PFSK-1 (cell line): ENCODE data around the gene TRDN.

Experiments used
- FOXP2 ChIP-seq: optimal IDR thresholded peaks from 2 replicates; pipeline ENCODE3; 2011; ENCODE audit warnings: borderline replicate concordance, control low read depth, inconsistent platforms; ENCODE audit not compliant: insufficient read depth; ENCODE audit errors: extremely low read length, extremely low read depth
- POLR2AphosphoS5 ChIP-seq: IDR thresholded peaks from 2 replicates; pipeline ENCODE4 v1.6.1; 2012; ENCODE audit warnings: low read depth, mild to moderate bottlenecking, control low read depth, low read length, moderate library complexity
- TAF1 ChIP-seq: IDR thresholded peaks from 2 replicates; pipeline ENCODE4 v1.6.1; 2012; ENCODE audit warnings: low read length, control low read depth, borderline replicate concordance; ENCODE audit not compliant: insufficient read depth
- TF ChIP-seq, protein P1 (sequence below), 2 experiments: IDR thresholded peaks; 2 replicates each; pipeline versions ENCODE4 v1.6.1 to v1.8.0; 2011 to 2012; ENCODE audit warnings: low read depth in 2 of 2, low read length in 2 of 2, control low read depth in 1 of 2, inconsistent platforms in 1 of 2, mild to moderate bottlenecking in 1 of 2, moderate library complexity in 1 of 2; ENCODE audit not compliant: insufficient read depth in 1 of 2

DNA sequence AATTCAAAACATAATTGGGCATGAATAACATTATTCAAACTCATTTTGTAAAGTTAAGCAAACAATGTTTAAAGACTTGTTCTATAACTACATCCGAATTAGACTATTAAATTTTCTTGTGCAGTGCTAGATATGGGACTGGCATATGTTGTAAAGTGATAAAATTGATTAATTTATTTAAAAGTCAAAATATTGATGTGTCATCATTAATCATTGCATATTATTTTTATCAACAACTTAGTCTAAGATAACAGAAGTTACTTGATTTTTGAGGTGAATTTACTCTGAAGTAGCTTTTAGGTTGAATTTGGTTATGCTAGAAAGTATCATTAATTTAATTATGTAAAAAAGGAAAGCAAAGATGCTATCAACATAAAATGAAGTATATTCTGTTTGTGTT is 396.1 kb downstream of the TRDN start:
- TF ChIP-seq FOXP2 (no peak), TAF1 (no peak), POLR2AphosphoS5 (no peak)
- TF ChIP-seq, protein P1, sequence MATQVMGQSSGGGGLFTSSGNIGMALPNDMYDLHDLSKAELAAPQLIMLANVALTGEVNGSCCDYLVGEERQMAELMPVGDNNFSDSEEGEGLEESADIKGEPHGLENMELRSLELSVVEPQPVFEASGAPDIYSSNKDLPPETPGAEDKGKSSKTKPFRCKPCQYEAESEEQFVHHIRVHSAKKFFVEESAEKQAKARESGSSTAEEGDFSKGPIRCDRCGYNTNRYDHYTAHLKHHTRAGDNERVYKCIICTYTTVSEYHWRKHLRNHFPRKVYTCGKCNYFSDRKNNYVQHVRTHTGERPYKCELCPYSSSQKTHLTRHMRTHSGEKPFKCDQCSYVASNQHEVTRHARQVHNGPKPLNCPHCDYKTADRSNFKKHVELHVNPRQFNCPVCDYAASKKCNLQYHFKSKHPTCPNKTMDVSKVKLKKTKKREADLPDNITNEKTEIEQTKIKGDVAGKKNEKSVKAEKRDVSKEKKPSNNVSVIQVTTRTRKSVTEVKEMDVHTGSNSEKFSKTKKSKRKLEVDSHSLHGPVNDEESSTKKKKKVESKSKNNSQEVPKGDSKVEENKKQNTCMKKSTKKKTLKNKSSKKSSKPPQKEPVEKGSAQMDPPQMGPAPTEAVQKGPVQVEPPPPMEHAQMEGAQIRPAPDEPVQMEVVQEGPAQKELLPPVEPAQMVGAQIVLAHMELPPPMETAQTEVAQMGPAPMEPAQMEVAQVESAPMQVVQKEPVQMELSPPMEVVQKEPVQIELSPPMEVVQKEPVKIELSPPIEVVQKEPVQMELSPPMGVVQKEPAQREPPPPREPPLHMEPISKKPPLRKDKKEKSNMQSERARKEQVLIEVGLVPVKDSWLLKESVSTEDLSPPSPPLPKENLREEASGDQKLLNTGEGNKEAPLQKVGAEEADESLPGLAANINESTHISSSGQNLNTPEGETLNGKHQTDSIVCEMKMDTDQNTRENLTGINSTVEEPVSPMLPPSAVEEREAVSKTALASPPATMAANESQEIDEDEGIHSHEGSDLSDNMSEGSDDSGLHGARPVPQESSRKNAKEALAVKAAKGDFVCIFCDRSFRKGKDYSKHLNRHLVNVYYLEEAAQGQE (IDR thresholded peaks at IDR 0.05; ENCODE audit: insufficient read depth in 1 of 2, low read depth in 2 of 2, low read length in 2 of 2) = no peak
